Hepatocyte (in vitro differentiated cells): ENCODE measurements around the gene C13orf42. TPM values are rescaled to one million over a fixed set of nuclear protein-coding genes. Genes with fewer than 3 reads are reported as not detected.

Source experiments
- DNase-seq: peaks from one replicate; pipeline ENCODE4 v3.0.0-alpha.2; 2016; ENCODE audit warnings: low spot score
- H2AFZ ChIP-seq: fragments of 200-600 bp; sonication (generic); 2 replicates; pipeline ENCODE4 v1.6.0; 2016; ENCODE audit warnings: antibody characterized with exemption, mild to moderate bottlenecking
- H3K27ac ChIP-seq: fragments of 200-600 bp; sonication (generic); 2 replicates; pipeline ENCODE4 v1.5.1; 2016; ENCODE audit warnings: mild to moderate bottlenecking
- H3K27me3 ChIP-seq: fragments of 200-600 bp; sonication (generic); 2 replicates; pipeline ENCODE4 v1.6.1; 2016
- H3K36me3 ChIP-seq: fragments of 200-600 bp; sonication (generic); replicated peaks from 2 replicates; pipeline ENCODE4 v1.5.1; 2016; ENCODE audit warnings: low read depth; ENCODE audit not compliant: insufficient read depth
- H3K4me1 ChIP-seq: fragments of 200-600 bp; sonication (generic); 2 replicates; pipeline ENCODE4 v1.5.1; 2016; ENCODE audit warnings: mild to moderate bottlenecking, moderate library complexity; ENCODE audit not compliant: insufficient read depth
- H3K4me2 ChIP-seq: fragments of 200-600 bp; sonication (generic); 2 replicates; pipeline ENCODE4 v1.6.0; 2016
- H3K4me3 ChIP-seq: fragments of 200-600 bp; sonication (generic); 2 replicates; pipeline ENCODE4 v1.5.1; 2016; ENCODE audit warnings: mild to moderate bottlenecking
- H3K79me2 ChIP-seq: fragments of 200-600 bp; sonication (generic); 2 replicates; pipeline ENCODE4 v1.6.0; 2017; ENCODE audit warnings: mild to moderate bottlenecking
- H3K9me2 ChIP-seq: fragments of 200-600 bp; sonication (generic); replicated peaks from 2 replicates; pipeline ENCODE4 v1.6.0; 2017; ENCODE audit warnings: mild to moderate bottlenecking; ENCODE audit not compliant: insufficient read depth
- H3K9me3 ChIP-seq: fragments of 200-600 bp; sonication (generic); 2 replicates; pipeline ENCODE4 v1.5.1; 2016; ENCODE audit warnings: low read depth, mild to moderate bottlenecking
- H4K20me1 ChIP-seq: fragments of 200-600 bp; sonication (generic); 2 replicates; pipeline ENCODE4 v1.6.0; 2016; ENCODE audit warnings: mild to moderate bottlenecking; ENCODE audit not compliant: insufficient read depth, poor library complexity, severe bottlenecking
- EZH2 ChIP-seq: fragments of 200-600 bp; sonication (generic); IDR thresholded peaks from 2 replicates; pipeline ENCODE4 v1.6.1; 2016; ENCODE audit warnings: antibody characterized with exemption, mild to moderate bottlenecking, borderline replicate concordance
- EZH2phosphoT487 ChIP-seq: fragments of 200-600 bp; sonication (generic); IDR thresholded peaks from one replicate; pipeline ENCODE4 v1.6.1; 2018; ENCODE audit warnings: antibody characterized with exemption, mild to moderate bottlenecking, low read depth, moderate library complexity; ENCODE audit not compliant: unreplicated experiment, severe bottlenecking
- WGBS: methylation state at CpG from one replicate; pipeline ENCODE4 v1.1.6; 2016; ENCODE audit warnings: low lambda C conversion rate; ENCODE audit errors: missing lambda C conversion rate; 5-methylcytosine and 5-hydroxymethylcytosine counted together
- polyA plus RNA-seq: library from polyadenylated mRNA; unstranded; fragments of >200 nt; fragmentation: Nextera tagmentation; extraction: Ambion mirVana; gene quantifications from 2 replicates; pipeline ENCODE4 v1.2.1, GENCODE V29; 2016
- total RNA-seq: library from RNA; depleted of rRNA; stranded (reverse); fragments of >200 nt; gene quantifications from 2 replicates; pipeline ENCODE4 v1.2.3, GENCODE V29; 2014
- TF ChIP-seq, protein P1 (sequence below): fragments of 200-600 bp; sonication (generic); IDR thresholded peaks from 2 replicates; pipeline ENCODE4 v1.5.1; 2016; ENCODE audit warnings: antibody characterized with exemption, mild to moderate bottlenecking; ENCODE audit not compliant: poor library complexity

C13orf42 gene
- total and polyA plus RNA-seq, 2 experiments from 2014 or later = not detected

DNA sequence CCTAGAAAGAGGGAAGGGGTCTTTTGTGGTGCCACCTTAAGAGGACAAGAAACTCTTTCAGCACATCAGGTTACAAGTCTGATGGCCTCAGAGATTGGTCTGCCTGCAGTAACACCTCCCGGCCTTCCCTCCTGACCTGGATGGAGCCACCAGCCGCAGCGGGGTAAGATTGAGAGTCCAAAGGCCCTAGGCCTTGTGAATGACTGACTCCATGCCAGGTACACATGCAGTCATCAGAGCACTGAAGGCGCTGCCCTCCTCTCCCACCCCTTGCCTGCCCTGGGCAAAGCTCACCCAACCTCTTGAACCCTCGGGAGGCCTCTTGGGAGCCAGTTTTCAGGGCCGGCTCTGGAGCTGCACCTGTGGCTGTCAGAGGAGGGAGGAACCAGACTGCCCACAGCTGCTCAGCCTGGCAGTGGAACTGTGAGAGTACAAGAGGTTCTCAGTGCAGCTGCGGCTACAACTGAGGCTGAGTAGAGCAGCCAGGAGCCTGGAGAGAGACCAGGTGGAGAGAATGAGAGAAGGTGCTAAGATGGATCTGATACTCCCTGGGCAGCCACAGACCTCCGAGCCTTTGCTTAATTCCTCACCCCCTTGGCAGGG lies 23.8 kb upstream of the C13orf42 start:
- whole genome bisulfite sequencing = 97% methylated on average over 8 of the region's 8 CpGs
- no peak for DNase-seq
- no peak overlapping the region for H3K4me2 ChIP-seq
- H3K27ac ChIP-seq = no peak overlapping the region
- no peaks in the 10 kb centered on the region for H4K20me1 ChIP-seq
- no peak overlapping the region for H3K4me3 ChIP-seq
- no peaks in the 10 kb centered on the region for H3K27me3 ChIP-seq
- no peaks in the 10 kb centered on the region for H3K36me3 ChIP-seq
- TF ChIP-seq EZH2phosphoT487 = no peak
- TF ChIP-seq, protein P1, sequence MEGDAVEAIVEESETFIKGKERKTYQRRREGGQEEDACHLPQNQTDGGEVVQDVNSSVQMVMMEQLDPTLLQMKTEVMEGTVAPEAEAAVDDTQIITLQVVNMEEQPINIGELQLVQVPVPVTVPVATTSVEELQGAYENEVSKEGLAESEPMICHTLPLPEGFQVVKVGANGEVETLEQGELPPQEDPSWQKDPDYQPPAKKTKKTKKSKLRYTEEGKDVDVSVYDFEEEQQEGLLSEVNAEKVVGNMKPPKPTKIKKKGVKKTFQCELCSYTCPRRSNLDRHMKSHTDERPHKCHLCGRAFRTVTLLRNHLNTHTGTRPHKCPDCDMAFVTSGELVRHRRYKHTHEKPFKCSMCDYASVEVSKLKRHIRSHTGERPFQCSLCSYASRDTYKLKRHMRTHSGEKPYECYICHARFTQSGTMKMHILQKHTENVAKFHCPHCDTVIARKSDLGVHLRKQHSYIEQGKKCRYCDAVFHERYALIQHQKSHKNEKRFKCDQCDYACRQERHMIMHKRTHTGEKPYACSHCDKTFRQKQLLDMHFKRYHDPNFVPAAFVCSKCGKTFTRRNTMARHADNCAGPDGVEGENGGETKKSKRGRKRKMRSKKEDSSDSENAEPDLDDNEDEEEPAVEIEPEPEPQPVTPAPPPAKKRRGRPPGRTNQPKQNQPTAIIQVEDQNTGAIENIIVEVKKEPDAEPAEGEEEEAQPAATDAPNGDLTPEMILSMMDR = no peak
- no peak for TF ChIP-seq EZH2
- H3K79me2 ChIP-seq = no peaks in the 10 kb centered on the region
- H3K9me3 ChIP-seq = peaks cover 4% of the 10 kb centered on the region
- no peaks in the 10 kb centered on the region for H3K4me1 ChIP-seq
- no peak overlapping the region for H2AFZ ChIP-seq
- no peaks in the 10 kb centered on the region for H3K9me2 ChIP-seq

- no peak for DNase-seq
- H3K79me2 ChIP-seq = no peaks in the 10 kb centered on the region
- H3K27ac ChIP-seq = no peak overlapping the region
- no peaks in the 10 kb centered on the region for H3K36me3 ChIP-seq
- H3K27me3 ChIP-seq = no peaks in the 10 kb centered on the region
- H3K4me1 ChIP-seq = no peaks in the 10 kb centered on the region
- H3K4me3 ChIP-seq = no peak overlapping the region
- 86% methylated on average over 1 of the region's 1 CpG for WGBS
- H4K20me1 ChIP-seq = no peaks in the 10 kb centered on the region
- no peaks in the 10 kb centered on the region for H3K9me2 ChIP-seq
- no peak for TF ChIP-seq EZH2
- TF ChIP-seq EZH2phosphoT487 = no peak
- TF ChIP-seq, protein P1 = no peak
- H3K4me2 ChIP-seq = no peak overlapping the region
- peaks cover 4% of the 10 kb centered on the region for H3K9me3 ChIP-seq
- no peak overlapping the region for H2AFZ ChIP-seq
These were observed 19.3 kb upstream of the C13orf42 start for GRCh38 chr13:51130348-51130747.

DNA sequence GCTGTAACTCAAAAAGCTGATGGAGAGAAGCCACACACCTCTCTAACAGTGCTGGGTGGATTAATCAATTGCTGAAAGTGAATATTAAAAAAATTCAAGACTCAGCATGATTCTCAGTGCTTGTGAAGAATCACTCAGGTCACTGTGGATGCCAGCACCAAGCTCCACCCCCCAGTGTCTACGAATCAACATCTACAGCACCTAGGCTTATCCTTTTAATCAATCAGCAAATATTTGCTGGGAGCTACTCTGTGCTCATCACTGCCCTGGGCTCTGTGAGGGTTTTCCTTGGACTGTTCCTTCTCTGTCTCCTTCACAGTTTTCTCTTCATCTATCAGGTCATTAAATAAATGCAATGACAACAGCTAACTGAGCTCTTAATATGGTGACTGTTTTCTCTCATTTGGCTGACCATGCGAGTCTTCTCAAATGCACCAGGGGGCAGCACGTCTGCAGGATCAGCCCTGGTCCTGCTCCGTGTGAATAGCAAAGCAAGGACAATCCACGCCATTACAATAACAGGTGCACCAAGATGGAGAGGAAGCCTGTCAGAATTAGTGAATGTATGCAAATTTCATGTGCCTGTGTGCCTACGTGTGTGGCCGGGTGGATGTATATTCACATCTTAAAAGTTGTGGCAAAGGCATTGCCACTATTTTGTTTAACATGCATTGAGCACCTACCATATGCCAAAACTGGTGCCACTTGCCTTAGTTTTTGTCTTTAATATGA lies 14.6 kb upstream of the C13orf42 start:
- TF ChIP-seq, protein P1 = peak; percentile 68
- no peak for TF ChIP-seq EZH2
- no peaks in the 10 kb centered on the region for H3K36me3 ChIP-seq
- H3K4me2 ChIP-seq = no peak overlapping the region
- no peaks in the 10 kb centered on the region for H4K20me1 ChIP-seq
- H3K27ac ChIP-seq = no peak overlapping the region
- H3K27me3 ChIP-seq = no peaks in the 10 kb centered on the region
- no peaks in the 10 kb centered on the region for H3K79me2 ChIP-seq
- H3K4me1 ChIP-seq = no peaks in the 10 kb centered on the region
- no peak overlapping the region for H3K4me3 ChIP-seq
- H2AFZ ChIP-seq = no peak overlapping the region
- WGBS = 34% methylated on average over 7 of the region's 7 CpGs
- DNase-seq = peak; percentile 77
- no peaks in the 10 kb centered on the region for H3K9me2 ChIP-seq
- H3K9me3 ChIP-seq = no peaks in the 10 kb centered on the region
